ENCODE results near the gene CADPS2. TPM values are rescaled to one million over a fixed set of nuclear protein-coding genes. Genes with fewer than 3 reads are reported as not detected.

The CADPS2 gene
- 0.11 TPM for polyA plus RNA-seq (2012; ENCODE audit: insufficient read length, low read depth)

- TF ChIP-seq FOXP2 (optimal IDR thresholded peaks at IDR 0.05; ENCODE audit: borderline replicate concordance, extremely low read depth, extremely low read length, insufficient read depth) (no peak), SIN3A (IDR thresholded peaks at IDR 0.05; ENCODE audit: borderline replicate concordance, insufficient read depth, low read length) (no peak), POLR2AphosphoS5 (IDR thresholded peaks at IDR 0.05; ENCODE audit: low read depth, low read length) (peak; percentile 39; the same call in 1 of the 2 replicates)
- TF ChIP-seq, protein P1, sequence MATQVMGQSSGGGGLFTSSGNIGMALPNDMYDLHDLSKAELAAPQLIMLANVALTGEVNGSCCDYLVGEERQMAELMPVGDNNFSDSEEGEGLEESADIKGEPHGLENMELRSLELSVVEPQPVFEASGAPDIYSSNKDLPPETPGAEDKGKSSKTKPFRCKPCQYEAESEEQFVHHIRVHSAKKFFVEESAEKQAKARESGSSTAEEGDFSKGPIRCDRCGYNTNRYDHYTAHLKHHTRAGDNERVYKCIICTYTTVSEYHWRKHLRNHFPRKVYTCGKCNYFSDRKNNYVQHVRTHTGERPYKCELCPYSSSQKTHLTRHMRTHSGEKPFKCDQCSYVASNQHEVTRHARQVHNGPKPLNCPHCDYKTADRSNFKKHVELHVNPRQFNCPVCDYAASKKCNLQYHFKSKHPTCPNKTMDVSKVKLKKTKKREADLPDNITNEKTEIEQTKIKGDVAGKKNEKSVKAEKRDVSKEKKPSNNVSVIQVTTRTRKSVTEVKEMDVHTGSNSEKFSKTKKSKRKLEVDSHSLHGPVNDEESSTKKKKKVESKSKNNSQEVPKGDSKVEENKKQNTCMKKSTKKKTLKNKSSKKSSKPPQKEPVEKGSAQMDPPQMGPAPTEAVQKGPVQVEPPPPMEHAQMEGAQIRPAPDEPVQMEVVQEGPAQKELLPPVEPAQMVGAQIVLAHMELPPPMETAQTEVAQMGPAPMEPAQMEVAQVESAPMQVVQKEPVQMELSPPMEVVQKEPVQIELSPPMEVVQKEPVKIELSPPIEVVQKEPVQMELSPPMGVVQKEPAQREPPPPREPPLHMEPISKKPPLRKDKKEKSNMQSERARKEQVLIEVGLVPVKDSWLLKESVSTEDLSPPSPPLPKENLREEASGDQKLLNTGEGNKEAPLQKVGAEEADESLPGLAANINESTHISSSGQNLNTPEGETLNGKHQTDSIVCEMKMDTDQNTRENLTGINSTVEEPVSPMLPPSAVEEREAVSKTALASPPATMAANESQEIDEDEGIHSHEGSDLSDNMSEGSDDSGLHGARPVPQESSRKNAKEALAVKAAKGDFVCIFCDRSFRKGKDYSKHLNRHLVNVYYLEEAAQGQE (IDR thresholded peaks at IDR 0.05; ENCODE audit: insufficient read depth in 1 of 2, low read depth in 2 of 2, low read length in 2 of 2): no peak
Observed at GRCh38 chr7:122886357-122887081, at the start of gene CADPS2. Gene CADPS2, minus strand, starts transcription at chr7:122886460. Its CDS starts 123 bp downstream, at chr7:122886337.

DNA sequence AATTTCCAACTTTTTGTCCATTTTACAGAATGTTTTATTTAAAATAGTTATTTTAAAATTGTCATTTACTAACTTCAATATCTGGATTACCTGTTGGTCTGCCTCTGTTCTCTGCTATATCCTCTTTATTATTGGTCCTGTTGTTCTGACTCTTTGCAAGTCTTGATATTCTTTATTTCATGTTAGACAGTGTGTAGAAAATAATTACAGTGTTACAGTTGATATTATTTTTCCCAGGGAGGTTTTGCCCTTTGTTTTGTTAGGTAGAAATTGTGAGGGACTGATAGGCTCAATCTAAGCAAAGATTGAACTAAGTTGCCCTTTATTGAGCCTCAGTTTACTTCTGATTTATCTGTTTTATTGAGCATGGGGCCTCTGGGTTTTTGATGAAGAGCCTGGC, 49.4 kb upstream of the CADPS2 start:
- TF ChIP-seq FOXP2 (optimal IDR thresholded peaks at IDR 0.05; ENCODE audit: borderline replicate concordance, extremely low read depth, extremely low read length, insufficient read depth) (no peak), TAF1 (IDR thresholded peaks at IDR 0.05; ENCODE audit: borderline replicate concordance, insufficient read depth, low read length) (no peak), POLR2AphosphoS5 (IDR thresholded peaks at IDR 0.05; ENCODE audit: low read depth, low read length) (no peak), SIN3A (IDR thresholded peaks at IDR 0.05; ENCODE audit: borderline replicate concordance, insufficient read depth, low read length) (no peak)
- TF ChIP-seq, protein P1 (IDR thresholded peaks at IDR 0.05; ENCODE audit: insufficient read depth in 1 of 2, low read depth in 2 of 2, low read length in 2 of 2): no peak

GRCh38 chr7:122919643-122920181, 33.5 kb upstream of the CADPS2 start:
- TF ChIP-seq, protein P1 (IDR thresholded peaks at IDR 0.05; ENCODE audit: insufficient read depth in 1 of 2, low read depth in 2 of 2, low read length in 2 of 2): no peak
- TF ChIP-seq FOXP2 (optimal IDR thresholded peaks at IDR 0.05; ENCODE audit: borderline replicate concordance, extremely low read depth, extremely low read length, insufficient read depth) (no peak), POLR2AphosphoS5 (IDR thresholded peaks at IDR 0.05; ENCODE audit: low read depth, low read length) (no peak), TAF1 (IDR thresholded peaks at IDR 0.05; ENCODE audit: borderline replicate concordance, insufficient read depth, low read length) (no peak), SIN3A (IDR thresholded peaks at IDR 0.05; ENCODE audit: borderline replicate concordance, insufficient read depth, low read length) (no peak)

- TF ChIP-seq, protein P1 (IDR thresholded peaks at IDR 0.05; ENCODE audit: insufficient read depth in 1 of 2, low read depth in 2 of 2, low read length in 2 of 2): no peak
- TF ChIP-seq TAF1 (IDR thresholded peaks at IDR 0.05; ENCODE audit: borderline replicate concordance, insufficient read depth, low read length): no peak
- TF ChIP-seq SIN3A (IDR thresholded peaks at IDR 0.05; ENCODE audit: borderline replicate concordance, insufficient read depth, low read length): no peak
- TF ChIP-seq POLR2AphosphoS5 (IDR thresholded peaks at IDR 0.05; ENCODE audit: low read depth, low read length): no peak
- TF ChIP-seq FOXP2 (optimal IDR thresholded peaks at IDR 0.05; ENCODE audit: borderline replicate concordance, extremely low read depth, extremely low read length, insufficient read depth): no peak
Observed at GRCh38 chr7:122914812-122915211, 28.6 kb upstream of the CADPS2 start.

Measured in PFSK-1 (cell line).